Lower leg skin (tissue), 3 donors: ENCODE data around the gene HYDIN.

ENCODE experiments used
- POLR2A ChIP-seq, 2 donors: fragments of 450-650 bp; IDR thresholded peaks; one replicate each; pipeline ENCODE4 v1.6.1; 2016 to 2017; ENCODE audit warnings: antibody characterized with exemption in 2 of 2, mild to moderate bottlenecking in 1 of 2, moderate library complexity in 1 of 2
- TF ChIP-seq, protein P1 (sequence below), 3 donors: fragments of 450-650 bp; IDR thresholded peaks; one replicate each; pipeline ENCODE4 v1.5.1; 2016; ENCODE audit warnings: antibody characterized with exemption in 3 of 3, mild to moderate bottlenecking in 3 of 3, moderate library complexity in 2 of 3

DNA sequence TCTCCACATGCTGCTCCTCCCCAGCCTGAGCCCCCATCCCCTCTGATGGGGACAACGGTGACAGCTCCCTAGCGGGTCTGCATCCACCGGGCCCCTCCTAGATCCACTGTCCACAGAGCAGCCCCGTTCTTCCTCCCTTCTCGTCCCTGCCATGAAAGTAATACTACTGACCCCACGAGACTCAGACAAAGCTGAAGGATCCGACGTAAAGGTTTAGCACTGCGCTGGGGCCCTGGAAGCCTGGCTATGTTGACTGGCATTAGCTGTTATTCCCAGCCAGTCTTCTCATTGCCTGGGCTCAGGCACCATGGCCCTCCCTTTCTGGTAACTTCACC lies 460.3 kb downstream of the HYDIN start:
- TF ChIP-seq, protein P1, sequence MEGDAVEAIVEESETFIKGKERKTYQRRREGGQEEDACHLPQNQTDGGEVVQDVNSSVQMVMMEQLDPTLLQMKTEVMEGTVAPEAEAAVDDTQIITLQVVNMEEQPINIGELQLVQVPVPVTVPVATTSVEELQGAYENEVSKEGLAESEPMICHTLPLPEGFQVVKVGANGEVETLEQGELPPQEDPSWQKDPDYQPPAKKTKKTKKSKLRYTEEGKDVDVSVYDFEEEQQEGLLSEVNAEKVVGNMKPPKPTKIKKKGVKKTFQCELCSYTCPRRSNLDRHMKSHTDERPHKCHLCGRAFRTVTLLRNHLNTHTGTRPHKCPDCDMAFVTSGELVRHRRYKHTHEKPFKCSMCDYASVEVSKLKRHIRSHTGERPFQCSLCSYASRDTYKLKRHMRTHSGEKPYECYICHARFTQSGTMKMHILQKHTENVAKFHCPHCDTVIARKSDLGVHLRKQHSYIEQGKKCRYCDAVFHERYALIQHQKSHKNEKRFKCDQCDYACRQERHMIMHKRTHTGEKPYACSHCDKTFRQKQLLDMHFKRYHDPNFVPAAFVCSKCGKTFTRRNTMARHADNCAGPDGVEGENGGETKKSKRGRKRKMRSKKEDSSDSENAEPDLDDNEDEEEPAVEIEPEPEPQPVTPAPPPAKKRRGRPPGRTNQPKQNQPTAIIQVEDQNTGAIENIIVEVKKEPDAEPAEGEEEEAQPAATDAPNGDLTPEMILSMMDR (IDR thresholded peaks at IDR 0.05): no peak
- no peak for TF ChIP-seq POLR2A (IDR thresholded peaks at IDR 0.05)
